GM19238 (cell line): ENCODE measurements around the gene MEAF6.
"Not testable (repeated sequence)": the region's sequence is repeated elsewhere in the genome, so short reads cannot be mapped to it uniquely, and the experiment has no call there.

Source experiments
- DNase-seq: peaks from one replicate; pipeline ENCODE4 v3.0.0; 2011; ENCODE audit warnings: low spot score; ENCODE audit not compliant: insufficient read length

Gene MEAF6

DNA sequence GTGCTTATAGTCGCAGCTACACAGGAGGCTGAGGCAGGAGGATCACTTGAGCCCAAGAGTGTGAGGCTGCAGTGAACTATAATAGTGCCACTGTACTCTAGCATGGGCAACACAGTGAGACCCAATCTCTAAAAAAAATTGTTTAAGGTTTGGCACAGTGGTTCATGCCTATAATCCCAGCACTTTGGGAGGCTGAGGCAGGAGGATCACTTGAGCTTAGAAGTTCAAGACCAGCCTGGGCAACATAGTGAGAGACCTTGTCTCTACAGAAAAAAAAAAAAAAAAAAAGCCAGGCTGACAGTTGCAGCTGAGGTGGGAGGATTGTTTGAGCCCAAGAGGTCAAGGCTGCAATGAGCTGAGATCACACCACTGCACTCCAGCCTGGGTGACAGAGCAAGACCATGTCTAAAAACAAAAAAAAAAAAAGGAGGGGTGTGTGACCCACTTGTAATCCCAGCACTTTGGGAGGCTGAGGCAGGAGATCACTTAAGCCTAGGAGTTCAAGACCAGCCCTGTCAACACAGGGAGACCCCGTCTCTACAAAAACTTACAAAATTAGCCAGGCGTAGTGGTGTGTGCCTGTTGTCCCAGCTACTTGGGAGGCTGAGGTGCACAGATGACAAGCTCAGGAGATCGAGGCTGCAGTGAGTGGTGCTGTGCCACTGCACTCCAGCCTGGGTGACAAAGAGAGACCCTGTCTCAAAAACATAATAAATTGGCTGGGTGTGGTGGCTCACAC is 18.0 kb upstream of the MEAF6 start:
- DNase-seq = not testable (repeated sequence)

GRCh38 chr1:37529888-37530287 is 15.3 kb upstream of the MEAF6 start:
- DNase-seq = not testable (repeated sequence)

DNA sequence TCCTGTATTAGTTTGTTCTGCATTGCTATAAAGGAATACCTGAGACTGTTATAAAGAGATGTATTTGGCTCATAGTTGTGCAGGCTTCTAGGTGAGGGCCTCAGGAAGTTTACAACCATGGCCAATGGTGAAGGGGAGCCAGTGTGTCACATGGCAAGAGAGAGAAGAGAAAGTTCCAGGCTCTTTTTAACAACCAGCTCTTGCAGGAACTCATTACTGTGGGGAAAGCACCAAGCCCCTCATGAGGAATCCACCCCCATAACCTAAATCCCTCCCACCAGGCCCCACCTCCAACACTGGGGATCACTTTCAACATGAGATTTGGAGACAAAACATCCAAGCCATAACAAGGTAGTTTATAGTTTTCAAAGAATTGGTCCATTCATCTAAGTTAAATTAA is 5.0 kb upstream of the MEAF6 start:
- no peak for DNase-seq

DNA sequence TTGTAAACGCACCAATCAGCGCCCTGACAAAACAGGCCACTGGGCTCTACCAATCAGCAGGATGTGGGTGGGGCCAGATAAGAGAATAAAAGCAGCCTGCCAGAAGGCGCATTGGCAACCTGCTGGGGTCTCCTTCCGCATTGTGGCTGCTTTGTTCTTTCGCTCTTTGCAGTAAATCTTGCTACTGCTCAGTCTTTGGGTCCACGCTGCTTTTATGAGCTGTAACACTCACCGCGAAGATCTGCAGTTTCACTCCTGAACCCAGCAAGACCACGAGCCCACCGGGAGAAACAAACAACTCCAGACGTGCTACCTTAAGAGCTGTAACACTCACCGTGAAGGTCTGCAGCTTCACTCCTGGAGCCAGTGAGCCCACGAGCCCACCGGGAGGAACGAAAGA is 4.4 kb upstream of the MEAF6 start:
- DNase-seq = not testable (repeated sequence)

DNA sequence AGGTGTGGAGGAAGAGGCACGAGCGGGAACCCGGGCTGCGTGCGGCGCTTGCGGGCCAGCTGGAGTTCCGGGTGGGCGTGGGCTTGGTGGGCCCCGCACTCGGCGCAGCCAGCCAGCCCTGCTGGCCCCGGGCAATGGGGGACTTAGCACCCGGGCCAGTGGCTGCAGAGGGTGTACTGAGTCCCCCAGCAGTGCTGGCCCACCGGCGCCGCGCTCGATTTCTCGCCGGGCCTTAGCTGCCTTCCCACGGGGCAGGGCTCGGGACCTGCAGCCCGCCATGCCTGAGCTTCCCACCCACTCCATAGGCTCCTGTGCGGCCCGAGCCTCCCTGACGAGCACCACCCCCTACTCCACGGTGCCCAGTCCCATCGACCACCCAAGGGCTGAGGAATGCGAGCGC is 3.7 kb upstream of the MEAF6 start:
- not testable (repeated sequence) for DNase-seq

GRCh38 chr1:37517569-37517968 is 3.0 kb upstream of the MEAF6 start:
- no peak for DNase-seq

- no peak for DNase-seq
Measured at GRCh38 chr1:37515185-37516034, 844 bp upstream of the MEAF6 start.

DNA sequence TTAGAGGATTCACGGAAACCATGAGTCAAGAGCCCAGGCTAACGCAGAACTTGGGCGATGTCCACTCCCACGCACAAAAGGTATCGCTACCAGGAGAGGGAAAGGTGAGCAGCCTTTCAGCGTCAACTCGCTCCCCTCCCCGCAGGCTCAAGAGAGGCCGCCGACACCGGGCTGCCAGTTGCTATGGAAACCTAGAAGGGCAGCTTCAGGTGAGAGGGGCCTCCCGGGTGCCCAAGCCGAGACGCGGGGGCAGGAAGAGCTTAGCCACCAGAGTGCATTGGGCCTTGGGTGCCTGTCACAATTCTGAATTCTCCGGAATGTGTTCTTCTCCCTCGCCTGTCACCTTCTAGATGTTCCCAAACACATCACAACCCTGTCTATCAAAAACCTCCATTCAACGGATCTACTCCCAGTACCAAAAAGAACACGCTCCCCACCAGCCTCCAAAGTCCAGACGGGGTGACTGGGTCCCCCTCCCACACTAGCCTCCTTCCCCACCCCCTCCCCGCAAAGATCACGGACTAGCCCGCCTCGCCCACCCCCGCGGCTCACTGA is 694 bp downstream of the MEAF6 start:
- peak; percentile 40 for DNase-seq

DNA sequence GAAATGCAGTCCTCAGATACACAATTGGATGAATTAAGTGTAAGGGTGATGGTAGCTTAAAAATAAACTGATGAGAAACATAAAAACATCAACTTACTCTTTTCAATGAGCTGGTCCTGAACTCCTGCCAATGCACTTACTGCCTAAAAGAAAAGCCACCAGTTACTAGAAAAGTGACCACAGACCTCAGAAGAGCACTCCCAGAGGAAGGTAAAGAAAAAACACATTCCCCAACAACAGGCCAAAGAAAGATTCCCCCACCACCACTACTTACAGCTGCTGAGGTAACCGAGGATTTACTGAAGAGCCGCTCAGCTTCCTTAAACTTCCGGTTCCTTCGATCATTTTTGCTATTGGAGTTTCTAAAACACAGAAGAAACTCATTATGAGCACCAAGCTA is 5.4 kb downstream of the MEAF6 start:
- DNase-seq = no peak

DNA sequence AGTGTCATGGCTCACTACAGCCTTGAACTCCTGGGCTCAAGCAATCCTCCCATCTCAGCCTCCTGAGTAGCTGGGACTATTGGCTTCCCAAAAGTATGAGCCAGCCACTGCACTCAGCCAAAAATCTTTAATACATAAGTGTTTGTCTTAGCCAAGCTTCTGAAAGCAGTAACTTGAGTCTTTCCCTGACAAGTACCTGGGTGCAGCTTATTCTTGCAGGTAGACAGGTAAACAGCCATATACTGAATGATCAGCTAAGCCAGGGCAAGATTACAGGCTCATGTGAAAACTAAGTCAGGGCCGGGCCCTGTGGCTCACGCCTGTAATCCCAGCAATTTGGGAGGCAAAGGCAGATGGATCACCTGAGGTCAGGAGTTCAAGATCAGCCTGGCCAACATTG is 7.8 kb downstream of the MEAF6 start:
- DNase-seq = no peak

DNA sequence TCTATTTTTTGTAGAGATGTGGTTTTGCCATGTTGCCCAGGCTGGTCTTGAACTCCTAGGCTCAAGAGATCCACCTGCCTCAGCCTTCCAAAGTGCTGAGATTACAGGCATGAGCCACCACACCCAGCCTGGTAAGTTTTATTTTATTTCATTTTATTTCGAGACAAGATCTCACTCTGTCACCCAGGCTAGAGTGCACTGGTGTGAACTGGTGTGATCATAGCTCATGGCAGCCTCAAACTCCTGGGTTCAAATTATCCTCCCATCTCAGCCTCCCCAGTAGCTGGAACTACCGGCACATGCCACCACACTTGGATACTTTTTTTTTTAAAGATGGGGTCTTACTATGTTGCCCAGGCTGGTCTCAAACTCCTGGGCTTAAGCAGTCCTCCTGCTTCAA is 11.8 kb downstream of the MEAF6 start:
- not testable (repeated sequence) for DNase-seq

DNA sequence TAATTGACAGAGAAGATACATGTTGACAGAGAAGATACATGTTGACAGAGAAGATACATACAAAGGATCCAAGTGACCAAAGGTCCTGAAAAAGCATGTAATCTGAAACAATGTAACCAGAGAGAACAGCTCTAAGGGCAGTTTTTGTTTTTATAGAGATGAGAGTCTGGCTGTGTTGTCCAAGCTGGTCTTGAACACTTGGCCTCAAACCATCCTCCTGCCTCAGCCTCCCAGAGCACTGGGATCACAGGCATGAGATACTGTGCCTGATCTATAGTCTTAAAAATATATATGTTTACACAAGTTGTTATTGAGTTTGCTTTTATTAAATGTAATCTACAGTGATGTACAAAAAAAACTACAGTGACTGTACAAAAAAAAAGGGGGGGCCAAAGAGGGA is 12.5 kb downstream of the MEAF6 start:
- DNase-seq = no peak

DNA sequence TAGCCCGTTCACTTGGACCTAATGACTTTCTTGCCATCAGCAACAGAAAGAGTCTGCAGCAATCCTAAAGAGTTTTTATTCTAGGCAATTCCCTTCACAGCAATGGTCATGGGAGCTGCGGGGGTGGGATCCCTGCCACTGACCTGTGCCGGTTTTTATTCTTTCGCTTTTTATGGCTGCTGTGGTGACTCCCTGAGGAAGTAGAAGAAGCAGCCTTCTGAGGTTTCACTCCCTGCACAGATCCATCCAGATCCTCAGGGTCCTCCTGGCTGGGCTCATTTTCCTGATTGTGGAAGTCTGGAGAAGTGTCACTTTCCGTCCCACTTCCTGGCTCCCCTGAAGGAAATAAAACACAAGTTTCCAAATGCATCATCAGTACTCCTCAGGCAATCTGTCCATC is 12.9 kb downstream of the MEAF6 start:
- no peak for DNase-seq

DNA sequence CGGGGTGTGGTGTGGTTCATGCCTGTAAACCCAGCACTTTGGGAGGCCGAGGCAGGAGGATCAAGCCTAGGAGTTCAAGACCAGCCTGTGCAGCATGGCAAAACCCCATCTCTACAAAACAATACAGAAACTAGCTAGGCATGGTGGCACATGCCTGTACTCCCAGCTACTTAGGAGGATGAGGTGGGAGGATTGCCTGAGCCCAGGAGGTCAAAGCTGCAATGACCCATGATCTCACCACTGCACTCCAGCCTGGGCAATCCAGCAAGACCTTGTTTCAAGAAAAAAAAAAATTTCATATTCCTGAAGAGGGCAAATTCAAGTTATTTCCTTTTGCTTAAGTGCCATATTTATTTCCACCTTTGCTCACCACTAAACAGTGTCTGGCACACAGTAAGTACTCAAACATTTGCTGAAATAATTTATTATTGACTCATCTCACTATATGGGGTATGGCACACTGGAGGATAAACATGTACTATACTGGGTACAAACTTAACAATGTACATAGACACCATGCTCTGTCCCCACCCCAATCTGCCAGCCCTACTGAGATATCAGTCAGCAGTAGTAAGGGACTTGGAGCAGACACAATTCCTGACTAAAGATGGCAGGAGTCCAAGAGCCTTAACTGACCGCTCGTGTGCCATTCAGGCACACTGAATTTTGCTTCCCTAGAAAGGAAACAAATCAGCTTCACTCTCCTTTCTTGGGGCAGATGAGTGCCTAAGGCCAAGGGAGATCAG is 15.5 kb downstream of the MEAF6 start:
- DNase-seq = no peak

GRCh38 chr1:37497832-37498231 is 16.7 kb downstream of the MEAF6 start:
- DNase-seq = no peak

GRCh38 chr1:37495875-37496274 is 18.7 kb downstream of the MEAF6 start:
- no peak for DNase-seq

DNA sequence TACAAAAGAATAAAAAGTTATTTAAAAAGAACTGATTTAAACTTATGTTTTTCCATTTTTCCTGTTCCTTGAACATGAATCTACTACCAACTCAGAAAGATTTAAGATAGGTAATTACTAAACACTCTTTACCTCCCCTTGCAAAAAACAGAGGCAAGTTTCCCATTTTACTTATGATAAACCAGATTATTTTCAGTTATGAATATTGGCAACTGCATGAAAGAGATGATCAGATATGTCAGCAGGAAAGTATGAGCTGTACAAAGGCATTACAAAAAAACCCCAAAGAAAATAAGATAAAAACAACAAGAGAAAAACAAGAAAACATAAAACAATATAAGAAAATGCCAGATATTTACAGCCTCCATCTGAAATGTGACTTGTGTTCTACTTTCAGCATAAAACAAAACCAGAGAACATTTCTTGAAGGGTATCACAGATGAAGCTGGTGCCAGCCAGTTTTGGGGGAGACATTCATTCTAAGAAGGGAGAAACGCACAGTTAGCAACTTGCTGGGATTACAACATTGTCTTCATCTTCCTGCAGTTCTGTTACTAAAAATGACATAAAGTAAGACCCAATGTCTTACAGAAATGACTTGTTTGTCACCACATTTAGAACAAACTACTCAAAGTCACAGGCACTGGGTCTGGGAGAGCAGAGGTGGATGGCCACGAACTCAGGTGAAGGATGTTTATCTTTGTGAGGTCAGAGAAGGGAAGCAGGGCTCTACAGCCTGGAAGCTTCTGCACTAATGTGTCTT is 21.0 kb downstream of the MEAF6 start:
- DNase-seq = no peak

DNA sequence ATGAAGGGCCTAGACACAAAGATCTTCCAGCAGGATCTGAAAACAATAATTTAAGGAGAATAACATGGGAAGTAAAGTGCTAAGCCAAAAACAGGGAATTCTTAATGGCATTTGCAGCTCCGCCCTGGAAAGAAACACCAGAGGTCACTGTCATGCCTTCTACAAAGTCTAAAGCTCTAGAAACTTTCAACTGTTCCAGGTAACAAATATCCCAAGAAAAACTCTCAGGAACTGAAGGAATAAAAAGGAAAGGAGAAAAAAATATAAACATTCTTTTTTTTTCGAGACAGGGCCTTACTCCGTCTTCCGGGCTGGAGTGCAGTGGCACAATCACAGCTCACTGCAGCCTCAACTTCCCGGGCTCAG is 27.0 kb downstream of the MEAF6 start:
- DNase-seq = no peak

DNA sequence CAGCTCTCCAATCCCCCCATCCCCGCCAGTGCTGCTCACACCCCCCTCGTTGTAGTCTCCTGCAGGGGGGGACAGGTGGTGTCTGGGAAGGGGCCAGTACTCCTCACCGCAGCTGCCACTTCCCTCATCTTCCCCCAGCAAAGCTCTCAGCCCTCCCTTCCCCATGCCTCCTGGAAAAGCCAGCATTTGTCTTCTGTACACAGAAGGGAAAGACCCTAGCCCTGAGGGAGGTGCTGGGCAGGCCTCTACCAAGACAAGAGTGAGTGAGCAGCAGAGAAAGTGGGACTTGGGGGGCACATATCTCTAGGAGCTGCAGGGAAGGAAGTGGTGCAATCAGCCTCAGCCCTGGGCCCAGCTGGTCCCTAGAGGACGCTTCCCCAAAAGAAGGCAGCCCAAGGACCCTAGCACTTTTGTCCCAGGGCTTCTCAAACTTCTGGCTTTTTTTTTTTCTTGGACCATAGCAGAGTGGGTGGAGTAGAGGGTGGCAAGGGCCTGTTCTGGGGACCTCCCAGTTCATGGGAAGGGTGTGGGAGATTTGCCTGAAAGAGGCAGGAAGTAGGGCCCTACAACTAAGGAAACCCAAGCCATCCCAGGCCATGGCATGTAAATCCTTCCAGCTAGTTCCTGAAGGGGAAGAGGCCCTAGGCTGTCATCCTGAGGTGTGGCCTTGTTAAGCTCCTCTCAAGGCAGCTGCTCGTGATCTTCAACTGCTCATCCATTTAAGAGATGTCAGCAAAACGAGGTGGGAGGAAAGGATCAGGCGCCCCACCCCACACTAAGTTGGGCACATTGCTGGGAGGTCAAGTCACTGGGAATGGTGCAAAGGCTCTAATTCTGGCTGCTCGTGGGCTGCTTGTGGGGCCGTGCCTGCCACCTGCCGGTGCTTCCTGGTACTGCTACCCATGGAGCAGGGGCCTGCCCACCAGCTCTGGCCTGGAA is 27.6 kb downstream of the MEAF6 start:
- peak; percentile 76 for DNase-seq
